HepG2 (cell line): Measurements from ENCODE around the gene MYOZ3. TPM values are rescaled to one million over a fixed set of nuclear protein-coding genes. Genes with fewer than 3 reads are reported as not detected.
A peak's percentile ranks its signal among the peaks of the same experiment; 100 is the strongest.

Experiments
- ATAC-seq: fragments of 200-7000 bp; cut with Tn5 transposase; 3 replicates; pipeline ENCODE4 v1.9.1; 2020; ENCODE audit warnings: mild to moderate bottlenecking, moderate library complexity
- BruUV-seq: library from RNA; stranded (reverse); fragments of 400-500 nt; replicated peaks from 2 replicates; lab custom pipeline; 2021; lab: Mats Ljungman, UMichigan
- CTCF ChIA-PET: fragments of 300-600 bp; formaldehyde crosslinking; extraction: SDS; loops from one replicate; lab custom pipeline; 2021; ENCODE audit warnings: low total read pairs, inconsistent platforms, low intra/inter-chr PET ratio; lab: Yijun Ruan, JAX
- POLR2A ChIA-PET: fragments of 350-600 bp; sonication (Branson Sonifier 250); formaldehyde crosslinking; loops from one replicate; lab custom pipeline; 2020; ENCODE audit warnings: antibody characterized with exemption, inconsistent platforms; lab: Yijun Ruan, JAX
- DNase-seq: peaks from one replicate; pipeline ENCODE4 v3.0.0-alpha.2; 2015; ENCODE audit warnings: low spot score
- FAIRE-seq: peaks from 3 replicates; lab custom pipeline; 2011; peaks lifted over from hg19 to GRCh38; lab: Jason Lieb, UNC
- H2AFZ ChIP-seq: one replicate; pipeline ENCODE4 v1.6.1; 2011; ENCODE audit warnings: low read length, inconsistent platforms
- H3K27ac ChIP-seq: fragments of 300-600 bp; 3 replicates; pipeline ENCODE4 v1.8.0; 2011; ENCODE audit warnings: mixed run types, mild to moderate bottlenecking, mixed read lengths, low read length, inconsistent platforms; ENCODE audit not compliant: insufficient read depth; ENCODE audit errors: extremely low read length
- H3K27me3 ChIP-seq, 2 experiments: fragments of 200-600 bp in 1 of 2; 2 replicates in 1 of 2; 3 replicates in 1 of 2; pipeline versions ENCODE4 v1.6.0 to v1.8.0; 2011; ENCODE audit warnings: low read length in 2 of 2, mild to moderate bottlenecking in 2 of 2, moderate library complexity in 2 of 2, inconsistent platforms in 1 of 2; ENCODE audit not compliant: insufficient read depth in 2 of 2, control insufficient read depth in 1 of 2
- H3K36me3 ChIP-seq, 2 experiments: fragments of 200-600 bp in 1 of 2; replicated peaks in 1 of 2; 2 replicates in 1 of 2; 3 replicates in 1 of 2; pipeline versions ENCODE4 v1.5.1 to v1.8.0; 2011; ENCODE audit warnings: low read length in 2 of 2, inconsistent platforms in 1 of 2; ENCODE audit not compliant: insufficient read depth in 2 of 2, control insufficient read depth in 1 of 2
- H3K4me1 ChIP-seq: 2 replicates; pipeline ENCODE4 v1.5.1; 2012; ENCODE audit warnings: low read length, inconsistent platforms; ENCODE audit not compliant: insufficient read depth
- H3K4me2 ChIP-seq: 2 replicates; pipeline ENCODE4 v1.6.0; 2011; ENCODE audit warnings: low read depth, low read length, inconsistent platforms
- H3K4me3 ChIP-seq, 3 experiments: fragments of 200-600 bp in 1 of 3; sonication (generic), shearing (Covaris generic) in 1 of 3; replicated peaks in 1 of 3; 2 replicates each; pipeline ENCODE4 v1.5.1; 2011 to 2016; ENCODE audit warnings: low read length in 3 of 3, inconsistent platforms in 2 of 3, low read depth in 2 of 3, mild to moderate bottlenecking in 2 of 3, control low read depth in 1 of 3, mixed read lengths in 1 of 3; ENCODE audit not compliant: insufficient read depth in 1 of 3
- H3K79me2 ChIP-seq: one replicate; pipeline ENCODE4 v1.6.1; 2011; ENCODE audit warnings: low read length, inconsistent platforms; ENCODE audit not compliant: insufficient read depth
- H3K9ac ChIP-seq: 2 replicates; pipeline ENCODE4 v1.6.0; 2011; ENCODE audit warnings: mild to moderate bottlenecking, low read depth, low read length, inconsistent platforms; ENCODE audit not compliant: insufficient read depth
- H3K9me3 ChIP-seq: 2 replicates; pipeline ENCODE4 v1.5.1; 2012; ENCODE audit warnings: mild to moderate bottlenecking, low read length
- H4K20me1 ChIP-seq: 2 replicates; pipeline ENCODE4 v1.6.0; 2011; ENCODE audit warnings: inconsistent platforms, mild to moderate bottlenecking, low read length, moderate library complexity; ENCODE audit not compliant: insufficient read depth
- ELF3 ChIP-seq: IDR thresholded peaks from 2 replicates; pipeline ENCODE4 v1.6.1; 2016; ENCODE audit warnings: missing genetic modification reagents, missing compliant biosample characterization
- FOXC1 ChIP-seq: sonication (generic); formaldehyde crosslinking; IDR thresholded peaks from 2 replicates; pipeline ENCODE4 v1.8.0; 2022; ENCODE audit warnings: mild to moderate bottlenecking, missing genetic modification reagents, borderline replicate concordance
- HNF1B ChIP-seq: sonication (generic); formaldehyde crosslinking; IDR thresholded peaks from 2 replicates; pipeline ENCODE4 v1.5.1; 2020; ENCODE audit warnings: mild to moderate bottlenecking, moderate library complexity, missing genetic modification reagents
- RFXANK ChIP-seq: IDR thresholded peaks from 2 replicates; pipeline ENCODE4 v1.6.1; 2016
- SETDB1 ChIP-seq: sonication (generic); formaldehyde crosslinking; IDR thresholded peaks from 2 replicates; pipeline ENCODE4 v1.5.1; 2020; ENCODE audit warnings: missing genetic modification reagents, mild to moderate bottlenecking, borderline replicate concordance
- SMAD3 ChIP-seq: sonication (generic); formaldehyde crosslinking; IDR thresholded peaks from 2 replicates; pipeline ENCODE4 v1.4.0; 2020; ENCODE audit warnings: missing genetic modification reagents
- SOX5 ChIP-seq: IDR thresholded peaks from 2 replicates; pipeline ENCODE4 v1.6.1; 2016; ENCODE audit warnings: borderline replicate concordance
- SP1 ChIP-seq, 2 experiments: fragments of 450-650 bp in 1 of 2; sonication (generic) in 1 of 2; formaldehyde crosslinking in 1 of 2; IDR thresholded peaks; 2 replicates each; pipeline versions ENCODE4 v1.4.0 to v1.6.1; 2016 to 2020; ENCODE audit warnings: missing genetic modification reagents in 1 of 2
- USF2 ChIP-seq, 2 experiments: sonication (generic) in 1 of 2; formaldehyde crosslinking in 1 of 2; IDR thresholded peaks; 2 replicates each; pipeline versions ENCODE4 v1.5.1 to v1.6.1; 2011 to 2020; ENCODE audit warnings: borderline replicate concordance in 1 of 2, low read depth in 1 of 2, low read length in 1 of 2, mild to moderate bottlenecking in 1 of 2, missing genetic modification reagents in 1 of 2, moderate library complexity in 1 of 2
- XBP1 ChIP-seq: sonication (generic); formaldehyde crosslinking; IDR thresholded peaks from 2 replicates; pipeline ENCODE4 v1.5.0; 2020; ENCODE audit warnings: missing genetic modification reagents
- ZFP36L1 ChIP-seq: sonication (generic); formaldehyde crosslinking; IDR thresholded peaks from 2 replicates; pipeline ENCODE4 v1.8.0; 2022; ENCODE audit warnings: mild to moderate bottlenecking, missing genetic modification reagents, moderate library complexity
- ZMAT3 ChIP-seq: sonication (generic); formaldehyde crosslinking; conservative IDR thresholded peaks from 2 replicates; pipeline ENCODE4 v1.7.0; 2021; ENCODE audit warnings: missing genetic modification reagents
- ZNF143 ChIP-seq: sonication (generic); formaldehyde crosslinking; IDR thresholded peaks from 2 replicates; pipeline ENCODE4 v1.4.0; 2020; ENCODE audit warnings: missing genetic modification reagents
- ZNF556 ChIP-seq: sonication (generic); formaldehyde crosslinking; IDR thresholded peaks from 2 replicates; pipeline ENCODE4 v1.4.0; 2020; ENCODE audit warnings: mild to moderate bottlenecking, missing genetic modification reagents, borderline replicate concordance
- ZNF563 ChIP-seq: sonication (generic); formaldehyde crosslinking; IDR thresholded peaks from 2 replicates; pipeline ENCODE4 v1.8.0; 2022; ENCODE audit warnings: mild to moderate bottlenecking, moderate library complexity, missing genetic modification reagents
- ZNF616 ChIP-seq: sonication (generic); formaldehyde crosslinking; IDR thresholded peaks from 2 replicates; pipeline ENCODE4 v1.5.0; 2020; ENCODE audit warnings: low read depth, mild to moderate bottlenecking, missing genetic modification reagents
- ZNF766 ChIP-seq: sonication (generic); formaldehyde crosslinking; IDR thresholded peaks from 2 replicates; pipeline ENCODE4 v1.5.0; 2020; ENCODE audit warnings: missing genetic modification reagents, borderline replicate concordance
- WGBS: methylation state at CpG from one replicate; pipeline ENCODE4 v1.1.6; 2017; ENCODE audit warnings: low lambda C conversion rate; 5-methylcytosine and 5-hydroxymethylcytosine counted together
- in situ Hi-C: cut with HindIII; loops from 2 replicates; pipeline ENCODE4 v1.10.0; 2017; ENCODE audit warnings: low pct_unique_long_range_greater_than_20kb; ENCODE audit not compliant: extremely low pct_ligation_motif_present
- intact Hi-C: fragments of 100-400 bp; cut with micrococcal nuclease; formaldehyde crosslinking; loops from one replicate; pipeline ENCODE4 v1.10.0; 2022; ENCODE audit not compliant: unreplicated experiment
- polyA plus RNA-seq, 8 experiments: library from polyadenylated mRNA; depleted of rRNA in 3 of 8; stranded (reverse) in 7 of 8; unstranded in 1 of 8; fragments of >200 nt; fragmentation: Illumina TruSeq in 4 of 8; extraction: Trizol in 4 of 8; gene quantifications; 2 replicates each; pipeline versions ENCODE4 v1.2.1 to v1.2.3, GENCODE V29; 2011 to 2016; ENCODE audit warnings: low read depth in 4 of 8, missing spikeins in 1 of 8, mixed read lengths in 1 of 8; ENCODE audit not compliant: insufficient read depth in 1 of 8
- total RNA-seq, 5 experiments: library from RNA; depleted of rRNA; stranded (reverse); fragments of >200 nt; fragmentation: Illumina TruSeq; extraction: Trizol; gene quantifications; 2 replicates each; pipeline ENCODE4 v1.2.3, GENCODE V29; 2016; ENCODE audit warnings: low read depth in 1 of 5

MYOZ3 gene
- total and polyA plus RNA-seq, 2 of the 13 experiments (the other 11 are each of a cell fraction or from before 2014, with no cell fraction given): 0.05 TPM; not detected in 1

GRCh38 chr5:150694612-150695011 lies 33.6 kb downstream of the MYOZ3 start:
- intact Hi-C loops (no loop called here), in situ Hi-C loops (no loop called here)
- Histone ChIP-seq H3K4me2 (no peak overlapping the region), H3K27me3 (no peaks in the 10 kb centered on the region), H4K20me1 (no peaks in the 10 kb centered on the region), H3K4me3 (no peak overlapping the region), H3K9me3 (no peaks in the 10 kb centered on the region), H3K36me3 (peaks cover 37 to 80% of the 10 kb centered on the region in 2 experiments), H3K9ac (no peak overlapping the region), H3K4me1 (peaks cover 8% of the 10 kb centered on the region), H2AFZ (no peak overlapping the region), H3K79me2 (peaks cover 5% of the 10 kb centered on the region), H3K27ac (no peak overlapping the region)
- ChIA-PET CTCF (no interaction called here), POLR2A (no interaction called here)
- TF ChIP-seq SP1 (IDR thresholded peaks at IDR 0.05) (no peak), SP1 (CRISPR knock-in tag; IDR thresholded peaks at IDR 0.05) (no peak), ZNF563 (CRISPR knock-in tag) (no peak), SETDB1 (CRISPR knock-in tag) (no peak), ZNF556 (CRISPR knock-in tag) (no peak), RFXANK (CRISPR knock-in tag) (no peak), ZNF766 (no peak), SOX5 (CRISPR knock-in tag) (no peak), ZMAT3 (CRISPR knock-in tag) (no peak), ELF3 (no peak), FOXC1 (no peak)
- BruUV-seq: no TSS peak
- DNase-seq: no peak
- FAIRE-seq: no peak
- no peak for ATAC-seq
- 95% methylated on average over 3 of the region's 3 CpGs for WGBS

GRCh38 chr5:150700246-150700593 lies 39.2 kb downstream of the MYOZ3 start:
- Histone ChIP-seq H3K4me1 (peaks cover 21% of the 10 kb centered on the region), H3K4me2 (peak overlapping the region; percentile 88), H3K4me3 (peak overlapping the region; percentile 97 to 100 (median 99)), H4K20me1 (no peaks in the 10 kb centered on the region), H3K27ac (peak overlapping the region; percentile 84), H3K36me3 (peaks cover 18 to 34% of the 10 kb centered on the region in 2 experiments), H3K79me2 (peaks cover 22% of the 10 kb centered on the region), H3K9ac (peak overlapping the region; percentile 95), H3K9me3 (no peaks in the 10 kb centered on the region), H3K27me3 (no peaks in the 10 kb centered on the region; a peak in 1 of 5 replicates), H2AFZ (no peak overlapping the region)
- in situ Hi-C loops (no loop called here), intact Hi-C loops (loop anchor here (1.0 to 2.0 kb wide), 2 partner anchors 79 to 139 kb away; no protein-coding TSS in a partner anchor)
- FAIRE-seq (no peak), DNase-seq (no peak), ATAC-seq (peak; percentile 16; the same call in 1 of the 3 replicates)
- BruUV-seq: no TSS peak
- ChIA-PET POLR2A (interaction anchor here (0.8 to 2.0 kb wide), 13 partner anchors 8 to 250 kb away, joined by 3 to 23 read pairs (median 4); partner anchors contain the start of genes DCTN4, IRGM and SMIM3), CTCF (interaction anchor here (1.1 kb wide), 1 partner anchor 138 kb away, joined by 5 read pairs; no protein-coding TSS in a partner anchor)
- WGBS: 6% methylated on average over 15 of the region's 15 CpGs
- TF ChIP-seq SMAD3 (CRISPR knock-in tag) (no peak), ZNF616 (CRISPR knock-in tag) (0 out of 2 replicates have a peak, but pooled peaks have one; percentile 17), USF2 (IDR thresholded peaks at IDR 0.05; ENCODE audit: low read depth, low read length) (no peak), USF2 (CRISPR knock-in tag; IDR thresholded peaks at IDR 0.05; ENCODE audit: borderline replicate concordance) (no peak), ZFP36L1 (CRISPR knock-in tag) (0 out of 2 replicates have a peak, but pooled peaks have one; percentile 21), ZNF143 (no peak), HNF1B (CRISPR knock-in tag) (no peak), XBP1 (CRISPR knock-in tag) (no peak)
